Activated T-cell treated with anti-CD3 and anti-CD28 coated beads for 24 hours (primary cell): ENCODE results near the gene FFAR1.

Experiments
- DNase-seq: peaks from one replicate; pipeline ENCODE4 v3.0.0-alpha.2; 2020; ENCODE audit warnings: low read depth

Gene FFAR1

GRCh38 chr19:35389192-35389861 lies 41.6 kb downstream of the FFAR1 start:
- DNase-seq, result no peak

DNA sequence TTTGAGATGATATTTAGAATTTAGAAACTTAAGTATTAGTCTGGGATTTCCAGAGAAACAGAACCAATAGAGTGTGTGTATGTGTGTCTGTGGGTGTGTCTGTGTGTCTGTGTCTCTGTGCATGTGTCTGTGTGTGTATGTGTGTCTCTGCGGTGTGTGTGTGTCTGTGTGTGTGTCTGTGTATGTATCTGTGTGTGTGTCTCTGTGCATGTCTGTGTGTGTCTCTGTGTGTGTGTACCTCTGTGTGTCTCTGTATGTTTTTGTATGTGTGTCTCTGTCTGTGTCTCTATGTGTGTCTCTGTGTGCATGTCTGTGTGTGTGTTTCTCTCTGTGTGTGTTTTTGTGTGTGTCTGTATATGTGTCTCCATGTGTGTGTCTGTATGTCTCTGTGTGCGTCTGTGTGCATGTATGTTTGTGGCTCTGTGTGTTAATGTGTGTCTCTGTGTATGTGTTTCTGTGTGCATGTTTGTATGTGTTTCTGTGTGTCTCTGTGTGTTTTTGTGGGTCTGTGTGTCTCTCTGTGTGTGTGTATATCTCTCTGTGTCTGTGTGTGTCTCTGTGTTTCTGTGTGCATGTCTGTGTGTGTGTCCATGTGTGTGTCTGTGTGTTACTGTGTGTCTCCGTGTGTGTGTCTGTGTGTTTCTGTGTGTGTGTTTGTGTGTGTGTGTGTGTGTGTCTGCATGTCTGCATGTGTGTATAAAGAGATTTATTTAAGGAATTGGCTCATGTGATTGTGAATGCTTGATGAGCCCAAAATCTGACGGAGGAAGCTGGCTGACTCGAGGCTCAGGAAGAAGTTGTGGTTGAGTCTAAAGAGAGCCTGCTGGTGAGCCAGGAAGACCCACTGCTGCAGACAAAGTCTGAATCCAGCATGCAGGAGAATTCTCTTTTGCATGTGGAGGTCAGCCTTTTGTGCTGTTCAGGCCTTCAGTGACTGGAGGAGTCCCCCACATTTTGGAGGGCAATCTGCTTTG lies 45.3 kb downstream of the FFAR1 start:
- no peak for DNase-seq

DNA sequence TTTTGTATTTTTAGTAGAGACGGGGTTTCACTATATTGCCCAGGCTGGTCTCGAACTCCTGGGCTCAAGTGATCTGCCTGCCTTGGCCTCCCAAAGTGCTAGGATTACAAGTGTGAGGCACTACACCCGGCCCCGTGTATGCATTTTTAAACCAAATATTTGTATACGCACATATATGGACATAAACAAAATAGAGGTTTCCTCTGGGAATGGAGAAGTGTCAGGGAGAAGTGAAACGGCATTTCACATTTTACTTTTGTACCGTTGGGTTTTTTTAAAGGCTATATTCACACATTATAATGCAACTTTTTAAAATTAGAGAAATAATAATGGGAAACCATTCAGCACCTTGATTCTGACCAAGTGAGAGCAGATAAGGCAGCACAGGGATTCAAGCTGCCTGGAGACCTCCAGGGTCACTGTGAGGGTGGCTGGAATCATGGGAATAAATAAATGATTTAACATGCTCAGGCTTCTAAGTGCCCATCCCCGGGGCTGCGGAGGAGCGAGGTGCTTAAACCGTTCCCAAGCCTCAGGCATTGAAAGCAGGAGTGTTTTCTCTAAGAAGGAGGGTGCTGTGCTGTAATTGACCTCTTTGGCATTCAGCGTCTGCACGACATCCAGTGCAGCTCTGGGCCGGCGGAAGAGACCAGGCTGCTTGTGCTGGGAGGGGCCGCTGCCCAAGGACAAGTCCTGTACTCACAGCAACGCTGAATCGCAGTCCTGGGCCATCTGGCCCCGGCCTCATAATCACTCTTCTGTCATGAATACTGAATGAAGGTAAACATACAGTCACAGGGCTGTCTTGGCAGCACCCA lies 47.9 kb downstream of the FFAR1 start:
- DNase-seq, result no peak

- DNase-seq, result no peak
Measured at GRCh38 chr19:35396240-35396885, 48.7 kb downstream of the FFAR1 start.

GRCh38 chr19:35397064-35397463 lies 49.4 kb downstream of the FFAR1 start:
- no peak for DNase-seq
